ENCODE measurements around the gene CACNA1I.

GRCh38 chr22:39641660-39642310 lies 71.2 kb downstream of the CACNA1I start:
- no peak for TF ChIP-seq POLR2A (IDR thresholded peaks at IDR 0.05)
- TF ChIP-seq, protein P1, sequence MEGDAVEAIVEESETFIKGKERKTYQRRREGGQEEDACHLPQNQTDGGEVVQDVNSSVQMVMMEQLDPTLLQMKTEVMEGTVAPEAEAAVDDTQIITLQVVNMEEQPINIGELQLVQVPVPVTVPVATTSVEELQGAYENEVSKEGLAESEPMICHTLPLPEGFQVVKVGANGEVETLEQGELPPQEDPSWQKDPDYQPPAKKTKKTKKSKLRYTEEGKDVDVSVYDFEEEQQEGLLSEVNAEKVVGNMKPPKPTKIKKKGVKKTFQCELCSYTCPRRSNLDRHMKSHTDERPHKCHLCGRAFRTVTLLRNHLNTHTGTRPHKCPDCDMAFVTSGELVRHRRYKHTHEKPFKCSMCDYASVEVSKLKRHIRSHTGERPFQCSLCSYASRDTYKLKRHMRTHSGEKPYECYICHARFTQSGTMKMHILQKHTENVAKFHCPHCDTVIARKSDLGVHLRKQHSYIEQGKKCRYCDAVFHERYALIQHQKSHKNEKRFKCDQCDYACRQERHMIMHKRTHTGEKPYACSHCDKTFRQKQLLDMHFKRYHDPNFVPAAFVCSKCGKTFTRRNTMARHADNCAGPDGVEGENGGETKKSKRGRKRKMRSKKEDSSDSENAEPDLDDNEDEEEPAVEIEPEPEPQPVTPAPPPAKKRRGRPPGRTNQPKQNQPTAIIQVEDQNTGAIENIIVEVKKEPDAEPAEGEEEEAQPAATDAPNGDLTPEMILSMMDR (IDR thresholded peaks at IDR 0.05), result no peak
